CD8-positive, alpha-beta memory T cell (primary cell): ENCODE data around the gene FBXW12. TPM values are rescaled to one million over a fixed set of nuclear protein-coding genes. Genes with fewer than 3 reads are reported as not detected.

Source experiments
- CTCF ChIA-PET: fragments of 350-600 bp; sonication (Branson Sonifier 250); formaldehyde crosslinking; loops from one replicate; lab custom pipeline; 2021; ENCODE audit warnings: antibody characterized with exemption; lab: Charles Lee
- POLR2A ChIA-PET: fragments of 350-600 bp; sonication (Branson Sonifier 250); formaldehyde crosslinking; loops from one replicate; lab custom pipeline; 2021; ENCODE audit warnings: antibody characterized with exemption; lab: Charles Lee
- DNase-seq, 5 donors: peaks; one replicate each; pipeline versions ENCODE4 v3.0.0 to v3.0.0-alpha.2; 2020 to 2022; ENCODE audit warnings: mixed read lengths in 1 of 5
- H3K27ac ChIP-seq: one replicate; pipeline ENCODE4 v1.7.0; 2013; ENCODE audit warnings: low read depth, mild to moderate bottlenecking, low read length, moderate library complexity
- H3K27me3 ChIP-seq: 2 replicates; pipeline ENCODE4 v1.7.0; 2013; ENCODE audit warnings: low read length, mild to moderate bottlenecking; ENCODE audit not compliant: insufficient read depth, poor library complexity, severe bottlenecking
- H3K36me3 ChIP-seq: 2 replicates; pipeline ENCODE4 v1.7.0; 2013; ENCODE audit warnings: mild to moderate bottlenecking, low read length, moderate library complexity; ENCODE audit not compliant: insufficient read depth
- H3K4me1 ChIP-seq: 2 replicates; pipeline ENCODE4 v1.7.0; 2013; ENCODE audit warnings: mild to moderate bottlenecking, low read length, moderate library complexity; ENCODE audit not compliant: insufficient read depth
- H3K4me3 ChIP-seq: 2 replicates; pipeline ENCODE4 v1.7.0; 2013; ENCODE audit warnings: mild to moderate bottlenecking, low read length
- H3K9me3 ChIP-seq: 2 replicates; pipeline ENCODE4 v1.7.0; 2013; ENCODE audit warnings: mild to moderate bottlenecking, low read length
- H3K27ac Mint-ChIP-seq, 8 donors: one replicate each; pipeline ENCODE4 v1.8.0; 2020 to 2021; ENCODE audit warnings: mixed read lengths in 8 of 8, mild to moderate bottlenecking in 6 of 8, inconsistent platforms in 3 of 8, moderate library complexity in 3 of 8
- H3K27me3 Mint-ChIP-seq, 2 donors: one replicate each; pipeline ENCODE4 v1.8.0; 2020 to 2021; ENCODE audit warnings: mixed read lengths in 2 of 2, mild to moderate bottlenecking in 1 of 2, moderate library complexity in 1 of 2
- H3K36me3 Mint-ChIP-seq, 3 donors: one replicate each; pipeline ENCODE4 v1.8.0; 2020 to 2021; ENCODE audit warnings: mixed read lengths in 3 of 3, inconsistent platforms in 1 of 3, mild to moderate bottlenecking in 1 of 3
- H3K4me1 Mint-ChIP-seq, 3 donors: one replicate each; pipeline ENCODE4 v1.8.0; 2020 to 2021; ENCODE audit warnings: mixed read lengths in 3 of 3, inconsistent platforms in 1 of 3, mild to moderate bottlenecking in 1 of 3
- H3K4me3 Mint-ChIP-seq, 7 donors: one replicate each; pipeline ENCODE4 v1.8.0; 2020 to 2021; ENCODE audit warnings: mixed read lengths in 7 of 7, mild to moderate bottlenecking in 6 of 7, moderate library complexity in 4 of 7, inconsistent platforms in 2 of 7
- H3K9me3 Mint-ChIP-seq, 5 donors: one replicate each; pipeline ENCODE4 v1.8.0; 2020 to 2022; ENCODE audit warnings: mixed read lengths in 5 of 5, mild to moderate bottlenecking in 3 of 5, moderate library complexity in 2 of 5, inconsistent platforms in 1 of 5
- polyA plus RNA-seq: library from polyadenylated mRNA; unstranded; fragments of 300-500 nt; fragmentation: Illumina TruSeq; gene quantifications from one replicate; pipeline ENCODE4 v1.2.3, GENCODE V29; 2021
- total RNA-seq, 2 experiments: library from RNA; stranded (reverse); gene quantifications; one replicate each; pipeline ENCODE4 v1.2.3, GENCODE V29; 2021

Gene FBXW12
- total and polyA plus RNA-seq, 3 experiments from 2014 or later: not detected

GRCh38 chr3:48402281-48402732 lies 30.3 kb downstream of the FBXW12 start:
- no peak for DNase-seq
- Mint-ChIP-seq H3K4me3 (no peak overlapping the region), H3K27ac (no peak overlapping the region)

GRCh38 chr3:48402907-48403306 lies 30.9 kb downstream of the FBXW12 start:
- ChIA-PET POLR2A (no interaction called here), CTCF (interaction anchor here (1.5 to 8.0 kb wide), 3 partner anchors 7 to 103 kb away, joined by 3 to 176 read pairs (median 71); partner anchors contain the start of gene SHISA5)
- H3K27me3 Mint-ChIP-seq: peaks cover 4 to 9% of the 10 kb centered on the region in 2 donors
- Histone ChIP-seq H3K27me3 (no peaks in the 10 kb centered on the region), H3K27ac (no peak overlapping the region), H3K4me1 (no peaks in the 10 kb centered on the region), H3K36me3 (no peaks in the 10 kb centered on the region), H3K4me3 (no peak overlapping the region), H3K9me3 (no peaks in the 10 kb centered on the region)
- H3K9me3 Mint-ChIP-seq: no peaks in the 10 kb centered on the region
- no peaks in the 10 kb centered on the region for H3K36me3 Mint-ChIP-seq
- DNase-seq: no peak
- H3K4me1 Mint-ChIP-seq: no peaks in the 10 kb centered on the region
- H3K27ac Mint-ChIP-seq: peak overlapping the region in 1 of 8 donors; percentile 60
- no peak overlapping the region for H3K4me3 Mint-ChIP-seq

More at GRCh38 chr3:48402281-48402732, 30.3 kb downstream of the FBXW12 start:
- Mint-ChIP-seq H3K4me1 (no peaks in the 10 kb centered on the region), H3K27me3 (peaks cover 4 to 13% of the 10 kb centered on the region in 2 donors), H3K36me3 (no peaks in the 10 kb centered on the region), H3K9me3 (no peaks in the 10 kb centered on the region)
- Histone ChIP-seq H3K36me3 (no peaks in the 10 kb centered on the region), H3K27me3 (no peaks in the 10 kb centered on the region), H3K4me1 (no peaks in the 10 kb centered on the region), H3K4me3 (no peak overlapping the region), H3K9me3 (no peaks in the 10 kb centered on the region), H3K27ac (no peak overlapping the region)
- CTCF ChIA-PET: interaction anchor here (1.4 to 8.0 kb wide), 6 partner anchors 33 to 155 kb away, joined by 5 to 176 read pairs (median 58); partner anchors contain the start of genes CCDC51, PFKFB4, SHISA5 and TMA7
- POLR2A ChIA-PET: no interaction called here

- Histone ChIP-seq H3K36me3 (no peaks in the 10 kb centered on the region), H3K9me3 (no peaks in the 10 kb centered on the region), H3K4me3 (no peak overlapping the region), H3K27ac (no peak overlapping the region), H3K27me3 (no peaks in the 10 kb centered on the region), H3K4me1 (no peaks in the 10 kb centered on the region)
- peak overlapping the region in 1 of 8 donors; percentile 29 for H3K27ac Mint-ChIP-seq
- peaks cover 0 to 9% of the 10 kb centered on the region in 2 donors for H3K27me3 Mint-ChIP-seq
- H3K36me3 Mint-ChIP-seq: no peaks in the 10 kb centered on the region
- POLR2A ChIA-PET: no interaction called here
- H3K9me3 Mint-ChIP-seq: no peaks in the 10 kb centered on the region
- no peak overlapping the region for H3K4me3 Mint-ChIP-seq
- CTCF ChIA-PET: interaction anchor here (1.5 to 8.0 kb wide), 3 partner anchors 8 to 31 kb away, joined by 3 to 176 read pairs (median 3); no protein-coding TSS in a partner anchor
- H3K4me1 Mint-ChIP-seq: no peaks in the 10 kb centered on the region
- no peak for DNase-seq
Measured at GRCh38 chr3:48403533-48404439, 31.8 kb downstream of the FBXW12 start.

- peak in 1 of 5 donors; percentile 29 for DNase-seq
- no peaks in the 10 kb centered on the region for H3K4me1 Mint-ChIP-seq
- no peaks in the 10 kb centered on the region for H3K36me3 Mint-ChIP-seq
- no peaks in the 10 kb centered on the region for H3K27me3 ChIP-seq
- no peaks in the 10 kb centered on the region for H3K4me1 ChIP-seq
- ChIA-PET POLR2A (no interaction called here), CTCF (interaction anchor here (0.7 to 8.0 kb wide), 4 partner anchors 9 to 143 kb away, joined by 3 to 176 read pairs (median 4); no protein-coding TSS in a partner anchor)
- H3K4me3 ChIP-seq: no peak overlapping the region
- H3K27me3 Mint-ChIP-seq: peaks cover 0 to 5% of the 10 kb centered on the region in 2 donors
- peak overlapping the region in 1 of 8 donors; percentile 61 for H3K27ac Mint-ChIP-seq
- no peaks in the 10 kb centered on the region for H3K36me3 ChIP-seq
- H3K27ac ChIP-seq: no peak overlapping the region
- no peaks in the 10 kb centered on the region for H3K9me3 ChIP-seq
- no peak overlapping the region for H3K4me3 Mint-ChIP-seq
- no peaks in the 10 kb centered on the region for H3K9me3 Mint-ChIP-seq
Measured at GRCh38 chr3:48404440-48405342, 32.7 kb downstream of the FBXW12 start.

- no peaks in the 10 kb centered on the region for H3K9me3 ChIP-seq
- CTCF ChIA-PET: interaction anchor here (0.7 to 8.0 kb wide), 3 partner anchors 9 to 143 kb away, joined by 3 to 176 read pairs (median 4); no protein-coding TSS in a partner anchor
- DNase-seq: peak in 1 of 5 donors; percentile 40
- Mint-ChIP-seq H3K27me3 (peaks cover 0 to 5% of the 10 kb centered on the region in 2 donors), H3K4me3 (no peak overlapping the region), H3K36me3 (no peaks in the 10 kb centered on the region), H3K9me3 (no peaks in the 10 kb centered on the region), H3K27ac (peak overlapping the region in 1 of 8 donors; percentile 11), H3K4me1 (no peaks in the 10 kb centered on the region)
- H3K36me3 ChIP-seq: no peaks in the 10 kb centered on the region
- H3K4me1 ChIP-seq: no peaks in the 10 kb centered on the region
- no peaks in the 10 kb centered on the region for H3K27me3 ChIP-seq
- no peak overlapping the region for H3K4me3 ChIP-seq
- POLR2A ChIA-PET: no interaction called here
- no peak overlapping the region for H3K27ac ChIP-seq
Measured at GRCh38 chr3:48405343-48405881, 33.4 kb downstream of the FBXW12 start.

- CTCF ChIA-PET: interaction anchor here (3.1 to 8.0 kb wide), 2 partner anchors 29 to 30 kb away, joined by 14 to 176 read pairs; no protein-coding TSS in a partner anchor
- no peaks in the 10 kb centered on the region for H3K36me3 ChIP-seq
- no peaks in the 10 kb centered on the region for H3K36me3 Mint-ChIP-seq
Measured at GRCh38 chr3:48405971-48406370, 34.0 kb downstream of the FBXW12 start.

More at GRCh38 chr3:48405971-48406370, 34.0 kb downstream of the FBXW12 start:
- peaks cover 0 to under 1% of the 10 kb centered on the region in 2 donors for H3K27me3 Mint-ChIP-seq
- H3K27me3 ChIP-seq: no peaks in the 10 kb centered on the region
- no peak overlapping the region for H3K4me3 ChIP-seq
- H3K4me1 Mint-ChIP-seq: no peaks in the 10 kb centered on the region
- peak in 1 of 5 donors; percentile 33 for DNase-seq
- peak overlapping the region in 1 of 8 donors; percentile 10 for H3K27ac Mint-ChIP-seq
- H3K9me3 ChIP-seq: no peaks in the 10 kb centered on the region
- H3K4me3 Mint-ChIP-seq: peak overlapping the region in 1 of 7 donors; percentile 42
- no peaks in the 10 kb centered on the region for H3K4me1 ChIP-seq
- H3K9me3 Mint-ChIP-seq: no peaks in the 10 kb centered on the region
- H3K27ac ChIP-seq: no peak overlapping the region
- POLR2A ChIA-PET: no interaction called here
